H1 (cell line): ENCODE measurements around the gene SMC6.

ENCODE experiments used
- CEBPB ChIP-seq: IDR thresholded peaks from 2 replicates; pipeline ENCODE4 v1.6.1; 2012; ENCODE audit warnings: low read depth, low read length
- JUND ChIP-seq: IDR thresholded peaks from 2 replicates; pipeline ENCODE4 v1.6.1; 2011; ENCODE audit warnings: mild to moderate bottlenecking, improper control_type of control experiment, low read length
- KDM1A ChIP-seq: fragments of 200-600, 300-600 bp; sonication (generic); IDR thresholded peaks from 2 replicates; pipeline ENCODE4 v1.7.1; 2016; ENCODE audit warnings: mild to moderate bottlenecking, low read length, borderline replicate concordance
- POLR2A ChIP-seq, 2 experiments: IDR thresholded peaks; 1 replicate in 1 of 2; 2 replicates in 1 of 2; pipeline ENCODE4 v1.6.1; 2011; ENCODE audit warnings: low read depth in 2 of 2, low read length in 2 of 2, mild to moderate bottlenecking in 2 of 2; ENCODE audit errors: control extremely low read depth in 1 of 2
- TEAD4 ChIP-seq: IDR thresholded peaks from 2 replicates; pipeline ENCODE4 v1.6.1; 2012; ENCODE audit warnings: low read depth, low read length, inconsistent platforms, mixed read lengths
- USF2 ChIP-seq: IDR thresholded peaks from 2 replicates; pipeline ENCODE4 v1.6.1; 2011; ENCODE audit warnings: low read length, improper control_type of control experiment
- TF ChIP-seq, protein P1 (sequence below): fragments of 300-600 bp; sonication (generic); IDR thresholded peaks from 2 replicates; pipeline ENCODE4 v1.7.1; 2012; ENCODE audit warnings: low read length, moderate library complexity, mild to moderate bottlenecking, inconsistent platforms; ENCODE audit not compliant: insufficient replicate concordance

- TF ChIP-seq USF2 = no peak
- TF ChIP-seq TEAD4 = no peak
- TF ChIP-seq POLR2A (IDR thresholded peaks at IDR 0.05; ENCODE audit: control extremely low read depth in 1 of 2, low read depth in 2 of 2, low read length in 2 of 2) = no peak
- no peak for TF ChIP-seq KDM1A
- TF ChIP-seq JUND = no peak
- TF ChIP-seq CEBPB = no peak
- TF ChIP-seq, protein P1, sequence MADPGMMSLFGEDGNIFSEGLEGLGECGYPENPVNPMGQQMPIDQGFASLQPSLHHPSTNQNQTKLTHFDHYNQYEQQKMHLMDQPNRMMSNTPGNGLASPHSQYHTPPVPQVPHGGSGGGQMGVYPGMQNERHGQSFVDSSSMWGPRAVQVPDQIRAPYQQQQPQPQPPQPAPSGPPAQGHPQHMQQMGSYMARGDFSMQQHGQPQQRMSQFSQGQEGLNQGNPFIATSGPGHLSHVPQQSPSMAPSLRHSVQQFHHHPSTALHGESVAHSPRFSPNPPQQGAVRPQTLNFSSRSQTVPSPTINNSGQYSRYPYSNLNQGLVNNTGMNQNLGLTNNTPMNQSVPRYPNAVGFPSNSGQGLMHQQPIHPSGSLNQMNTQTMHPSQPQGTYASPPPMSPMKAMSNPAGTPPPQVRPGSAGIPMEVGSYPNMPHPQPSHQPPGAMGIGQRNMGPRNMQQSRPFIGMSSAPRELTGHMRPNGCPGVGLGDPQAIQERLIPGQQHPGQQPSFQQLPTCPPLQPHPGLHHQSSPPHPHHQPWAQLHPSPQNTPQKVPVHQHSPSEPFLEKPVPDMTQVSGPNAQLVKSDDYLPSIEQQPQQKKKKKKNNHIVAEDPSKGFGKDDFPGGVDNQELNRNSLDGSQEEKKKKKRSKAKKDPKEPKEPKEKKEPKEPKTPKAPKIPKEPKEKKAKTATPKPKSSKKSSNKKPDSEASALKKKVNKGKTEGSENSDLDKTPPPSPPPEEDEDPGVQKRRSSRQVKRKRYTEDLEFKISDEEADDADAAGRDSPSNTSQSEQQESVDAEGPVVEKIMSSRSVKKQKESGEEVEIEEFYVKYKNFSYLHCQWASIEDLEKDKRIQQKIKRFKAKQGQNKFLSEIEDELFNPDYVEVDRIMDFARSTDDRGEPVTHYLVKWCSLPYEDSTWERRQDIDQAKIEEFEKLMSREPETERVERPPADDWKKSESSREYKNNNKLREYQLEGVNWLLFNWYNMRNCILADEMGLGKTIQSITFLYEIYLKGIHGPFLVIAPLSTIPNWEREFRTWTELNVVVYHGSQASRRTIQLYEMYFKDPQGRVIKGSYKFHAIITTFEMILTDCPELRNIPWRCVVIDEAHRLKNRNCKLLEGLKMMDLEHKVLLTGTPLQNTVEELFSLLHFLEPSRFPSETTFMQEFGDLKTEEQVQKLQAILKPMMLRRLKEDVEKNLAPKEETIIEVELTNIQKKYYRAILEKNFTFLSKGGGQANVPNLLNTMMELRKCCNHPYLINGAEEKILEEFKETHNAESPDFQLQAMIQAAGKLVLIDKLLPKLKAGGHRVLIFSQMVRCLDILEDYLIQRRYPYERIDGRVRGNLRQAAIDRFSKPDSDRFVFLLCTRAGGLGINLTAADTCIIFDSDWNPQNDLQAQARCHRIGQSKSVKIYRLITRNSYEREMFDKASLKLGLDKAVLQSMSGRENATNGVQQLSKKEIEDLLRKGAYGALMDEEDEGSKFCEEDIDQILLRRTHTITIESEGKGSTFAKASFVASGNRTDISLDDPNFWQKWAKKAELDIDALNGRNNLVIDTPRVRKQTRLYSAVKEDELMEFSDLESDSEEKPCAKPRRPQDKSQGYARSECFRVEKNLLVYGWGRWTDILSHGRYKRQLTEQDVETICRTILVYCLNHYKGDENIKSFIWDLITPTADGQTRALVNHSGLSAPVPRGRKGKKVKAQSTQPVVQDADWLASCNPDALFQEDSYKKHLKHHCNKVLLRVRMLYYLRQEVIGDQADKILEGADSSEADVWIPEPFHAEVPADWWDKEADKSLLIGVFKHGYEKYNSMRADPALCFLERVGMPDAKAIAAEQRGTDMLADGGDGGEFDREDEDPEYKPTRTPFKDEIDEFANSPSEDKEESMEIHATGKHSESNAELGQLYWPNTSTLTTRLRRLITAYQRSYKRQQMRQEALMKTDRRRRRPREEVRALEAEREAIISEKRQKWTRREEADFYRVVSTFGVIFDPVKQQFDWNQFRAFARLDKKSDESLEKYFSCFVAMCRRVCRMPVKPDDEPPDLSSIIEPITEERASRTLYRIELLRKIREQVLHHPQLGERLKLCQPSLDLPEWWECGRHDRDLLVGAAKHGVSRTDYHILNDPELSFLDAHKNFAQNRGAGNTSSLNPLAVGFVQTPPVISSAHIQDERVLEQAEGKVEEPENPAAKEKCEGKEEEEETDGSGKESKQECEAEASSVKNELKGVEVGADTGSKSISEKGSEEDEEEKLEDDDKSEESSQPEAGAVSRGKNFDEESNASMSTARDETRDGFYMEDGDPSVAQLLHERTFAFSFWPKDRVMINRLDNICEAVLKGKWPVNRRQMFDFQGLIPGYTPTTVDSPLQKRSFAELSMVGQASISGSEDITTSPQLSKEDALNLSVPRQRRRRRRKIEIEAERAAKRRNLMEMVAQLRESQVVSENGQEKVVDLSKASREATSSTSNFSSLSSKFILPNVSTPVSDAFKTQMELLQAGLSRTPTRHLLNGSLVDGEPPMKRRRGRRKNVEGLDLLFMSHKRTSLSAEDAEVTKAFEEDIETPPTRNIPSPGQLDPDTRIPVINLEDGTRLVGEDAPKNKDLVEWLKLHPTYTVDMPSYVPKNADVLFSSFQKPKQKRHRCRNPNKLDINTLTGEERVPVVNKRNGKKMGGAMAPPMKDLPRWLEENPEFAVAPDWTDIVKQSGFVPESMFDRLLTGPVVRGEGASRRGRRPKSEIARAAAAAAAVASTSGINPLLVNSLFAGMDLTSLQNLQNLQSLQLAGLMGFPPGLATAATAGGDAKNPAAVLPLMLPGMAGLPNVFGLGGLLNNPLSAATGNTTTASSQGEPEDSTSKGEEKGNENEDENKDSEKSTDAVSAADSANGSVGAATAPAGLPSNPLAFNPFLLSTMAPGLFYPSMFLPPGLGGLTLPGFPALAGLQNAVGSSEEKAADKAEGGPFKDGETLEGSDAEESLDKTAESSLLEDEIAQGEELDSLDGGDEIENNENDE = no peak
Measured at GRCh38 chr2:17661460-17661859, 92.2 kb downstream of the SMC6 start.
